ENCODE measurements around the gene ATXN1L.
"Not testable (repeated sequence)": the region's sequence is repeated elsewhere in the genome, so short reads cannot be mapped to it uniquely, and the experiment has no call there.

ATXN1L gene

DNA sequence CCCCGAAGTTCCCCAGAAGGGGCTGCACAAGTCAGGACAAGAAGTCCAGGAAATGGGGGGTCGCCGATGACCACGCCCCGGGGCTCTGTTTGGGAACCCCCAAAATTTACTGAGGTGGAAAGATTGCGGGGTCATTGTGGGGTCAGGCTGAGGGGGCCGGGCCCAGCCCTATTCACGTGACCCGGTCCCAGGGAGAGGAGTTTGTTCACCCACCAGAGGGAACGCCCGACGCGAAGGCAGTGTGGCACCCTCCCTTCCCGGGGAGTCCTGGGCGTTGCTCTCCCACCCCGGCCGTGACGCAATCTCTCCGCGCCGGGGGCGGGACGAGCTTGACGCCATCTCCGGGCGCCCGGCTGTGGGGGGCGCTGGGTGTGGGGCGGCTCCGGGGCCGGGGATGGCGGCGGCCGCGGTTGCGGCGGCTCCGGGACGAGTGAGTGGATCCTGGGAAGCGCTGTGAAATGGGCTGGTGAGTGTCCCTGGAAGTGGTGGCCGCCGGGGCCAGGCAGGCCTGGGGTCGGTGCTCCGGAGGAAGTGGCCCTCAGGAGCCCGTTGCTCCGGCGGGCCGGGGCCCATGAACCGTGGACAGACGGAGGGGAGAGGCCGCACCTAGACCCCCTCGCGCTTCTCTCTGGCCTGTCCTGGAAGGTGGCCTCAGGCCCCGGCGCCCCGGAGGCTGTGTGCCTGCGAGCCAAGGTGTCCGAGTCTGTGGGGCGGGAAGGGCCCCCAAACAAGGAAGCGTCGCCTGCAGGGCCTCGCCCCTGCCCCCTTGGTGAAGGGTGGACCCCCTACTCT lies at the start of gene ATXN1L:
Gene ATXN1L, plus strand, starts transcription at position 338 of the 792 bp plus-strand sequence. CDS start 3,765 bp downstream, outside the sequence.
- peak within 1 kb of the TSS; percentile 98 to 100 for H3K4me3 ChIP-seq (replicated peaks in 1 of 2; ENCODE audit: low read depth in 2 of 2, low read length in 2 of 2)
- TF ChIP-seq CTCF (IDR thresholded peaks at IDR 0.05; ENCODE audit: low read depth, low read length), result no peak
- peak; percentile 92 to 95 for DNase-seq (ENCODE audit: low read depth in 2 of 2)

GRCh38 chr16:71796501-71797097 lies 49.2 kb upstream of the ATXN1L start:
- TF ChIP-seq CTCF (IDR thresholded peaks at IDR 0.05; ENCODE audit: low read depth, low read length), result no peak
- no peak for DNase-seq (ENCODE audit: low read depth in 2 of 2)

DNA sequence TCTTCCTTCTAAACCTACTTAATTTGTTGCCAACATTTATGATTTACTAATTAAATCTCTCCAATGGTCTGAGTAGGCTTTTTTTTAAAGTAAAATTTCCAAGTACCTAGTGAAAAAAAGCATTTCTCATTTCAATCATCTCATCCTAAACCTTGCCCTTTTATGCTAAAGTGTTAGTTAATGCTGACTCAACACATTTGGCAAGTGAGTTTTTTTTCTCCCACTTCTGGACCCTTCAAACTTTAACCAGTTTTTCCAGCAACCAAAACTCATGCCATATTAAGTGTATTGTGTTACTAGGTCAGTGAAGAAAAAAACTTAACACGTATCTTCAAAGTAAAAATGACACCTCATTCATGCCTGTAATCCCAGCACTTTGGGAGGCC lies 42.5 kb upstream of the ATXN1L start:
- DNase-seq (ENCODE audit: low read depth in 2 of 2), result no peak
- no peak for TF ChIP-seq CTCF (IDR thresholded peaks at IDR 0.05; ENCODE audit: low read depth, low read length)
- no peak overlapping the region for H3K4me3 ChIP-seq (replicated peaks in 1 of 2; ENCODE audit: low read depth in 2 of 2, low read length in 2 of 2)

More at GRCh38 chr16:71796501-71797097, 49.2 kb upstream of the ATXN1L start:
- no peak overlapping the region for H3K4me3 ChIP-seq (replicated peaks in 1 of 2; ENCODE audit: low read depth in 2 of 2, low read length in 2 of 2)

- H3K4me3 ChIP-seq (replicated peaks in 1 of 2; ENCODE audit: low read depth in 2 of 2, low read length in 2 of 2), result peak overlapping the region; percentile 95 to 97
- no peak for TF ChIP-seq CTCF (IDR thresholded peaks at IDR 0.05; ENCODE audit: low read depth, low read length)
- DNase-seq (ENCODE audit: low read depth in 2 of 2), result peak; percentile 19 to 36
These were observed 37.7 kb upstream of the ATXN1L start for GRCh38 chr16:71807905-71808592.

GRCh38 chr16:71808593-71809459 lies 37.0 kb upstream of the ATXN1L start, which contains the start of gene AP1G1:
Gene AP1G1 (minus strand): TSS chr16:71808834. CDS start chr16:71789479, 19,355 bp downstream.
- peak; percentile 99 for DNase-seq (ENCODE audit: low read depth in 2 of 2)
- H3K4me3 ChIP-seq (replicated peaks in 1 of 2; ENCODE audit: low read depth in 2 of 2, low read length in 2 of 2), result peak within 1 kb of the TSS; percentile 95 to 97
- no peak for TF ChIP-seq CTCF (IDR thresholded peaks at IDR 0.05; ENCODE audit: low read depth, low read length)

GRCh38 chr16:71810155-71810530 lies 35.6 kb upstream of the ATXN1L start:
- DNase-seq (ENCODE audit: low read depth in 2 of 2); H3K4me3 ChIP-seq (replicated peaks in 1 of 2; ENCODE audit: low read depth in 2 of 2, low read length in 2 of 2): not testable (repeated sequence)
